ENCODE results near the gene C12orf54.

GRCh38 chr12:48446161-48446776 is 36.0 kb upstream of the C12orf54 start:
- TF ChIP-seq CTCF (IDR thresholded peaks at IDR 0.05) = no peak
- no peak for TF ChIP-seq POLR2A (IDR thresholded peaks at IDR 0.05)
